ENCODE data around the gene PAFAH2.

DNA sequence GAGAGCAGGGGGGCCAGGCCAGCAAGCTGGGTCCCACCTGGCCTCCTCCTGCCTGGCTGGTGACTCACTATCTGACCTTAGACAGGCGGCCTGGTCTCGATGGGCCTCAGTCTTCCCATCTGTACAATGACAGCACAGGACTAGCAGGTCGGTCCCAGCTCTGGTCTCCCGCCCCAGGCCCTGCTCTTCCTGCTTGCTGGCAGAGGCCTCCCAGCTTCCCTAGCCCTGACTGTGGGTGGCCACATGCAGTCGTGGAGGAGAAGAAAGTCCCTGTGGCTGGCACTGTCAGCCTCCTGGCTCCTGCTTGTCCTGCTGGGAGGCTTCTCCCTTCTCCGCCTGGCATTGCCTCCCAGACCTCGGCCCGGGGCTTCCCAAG is 24.5 kb upstream of the PAFAH2 start:
- TF ChIP-seq, protein P1, sequence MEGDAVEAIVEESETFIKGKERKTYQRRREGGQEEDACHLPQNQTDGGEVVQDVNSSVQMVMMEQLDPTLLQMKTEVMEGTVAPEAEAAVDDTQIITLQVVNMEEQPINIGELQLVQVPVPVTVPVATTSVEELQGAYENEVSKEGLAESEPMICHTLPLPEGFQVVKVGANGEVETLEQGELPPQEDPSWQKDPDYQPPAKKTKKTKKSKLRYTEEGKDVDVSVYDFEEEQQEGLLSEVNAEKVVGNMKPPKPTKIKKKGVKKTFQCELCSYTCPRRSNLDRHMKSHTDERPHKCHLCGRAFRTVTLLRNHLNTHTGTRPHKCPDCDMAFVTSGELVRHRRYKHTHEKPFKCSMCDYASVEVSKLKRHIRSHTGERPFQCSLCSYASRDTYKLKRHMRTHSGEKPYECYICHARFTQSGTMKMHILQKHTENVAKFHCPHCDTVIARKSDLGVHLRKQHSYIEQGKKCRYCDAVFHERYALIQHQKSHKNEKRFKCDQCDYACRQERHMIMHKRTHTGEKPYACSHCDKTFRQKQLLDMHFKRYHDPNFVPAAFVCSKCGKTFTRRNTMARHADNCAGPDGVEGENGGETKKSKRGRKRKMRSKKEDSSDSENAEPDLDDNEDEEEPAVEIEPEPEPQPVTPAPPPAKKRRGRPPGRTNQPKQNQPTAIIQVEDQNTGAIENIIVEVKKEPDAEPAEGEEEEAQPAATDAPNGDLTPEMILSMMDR (IDR thresholded peaks at IDR 0.05), result no peak
- TF ChIP-seq POLR2AphosphoS5 (IDR thresholded peaks at IDR 0.05; ENCODE audit: low read depth, low read length) (no peak), SIN3A (IDR thresholded peaks at IDR 0.05; ENCODE audit: borderline replicate concordance, insufficient read depth, low read depth, low read length) (no peak)
- TF ChIP-seq, protein P2, sequence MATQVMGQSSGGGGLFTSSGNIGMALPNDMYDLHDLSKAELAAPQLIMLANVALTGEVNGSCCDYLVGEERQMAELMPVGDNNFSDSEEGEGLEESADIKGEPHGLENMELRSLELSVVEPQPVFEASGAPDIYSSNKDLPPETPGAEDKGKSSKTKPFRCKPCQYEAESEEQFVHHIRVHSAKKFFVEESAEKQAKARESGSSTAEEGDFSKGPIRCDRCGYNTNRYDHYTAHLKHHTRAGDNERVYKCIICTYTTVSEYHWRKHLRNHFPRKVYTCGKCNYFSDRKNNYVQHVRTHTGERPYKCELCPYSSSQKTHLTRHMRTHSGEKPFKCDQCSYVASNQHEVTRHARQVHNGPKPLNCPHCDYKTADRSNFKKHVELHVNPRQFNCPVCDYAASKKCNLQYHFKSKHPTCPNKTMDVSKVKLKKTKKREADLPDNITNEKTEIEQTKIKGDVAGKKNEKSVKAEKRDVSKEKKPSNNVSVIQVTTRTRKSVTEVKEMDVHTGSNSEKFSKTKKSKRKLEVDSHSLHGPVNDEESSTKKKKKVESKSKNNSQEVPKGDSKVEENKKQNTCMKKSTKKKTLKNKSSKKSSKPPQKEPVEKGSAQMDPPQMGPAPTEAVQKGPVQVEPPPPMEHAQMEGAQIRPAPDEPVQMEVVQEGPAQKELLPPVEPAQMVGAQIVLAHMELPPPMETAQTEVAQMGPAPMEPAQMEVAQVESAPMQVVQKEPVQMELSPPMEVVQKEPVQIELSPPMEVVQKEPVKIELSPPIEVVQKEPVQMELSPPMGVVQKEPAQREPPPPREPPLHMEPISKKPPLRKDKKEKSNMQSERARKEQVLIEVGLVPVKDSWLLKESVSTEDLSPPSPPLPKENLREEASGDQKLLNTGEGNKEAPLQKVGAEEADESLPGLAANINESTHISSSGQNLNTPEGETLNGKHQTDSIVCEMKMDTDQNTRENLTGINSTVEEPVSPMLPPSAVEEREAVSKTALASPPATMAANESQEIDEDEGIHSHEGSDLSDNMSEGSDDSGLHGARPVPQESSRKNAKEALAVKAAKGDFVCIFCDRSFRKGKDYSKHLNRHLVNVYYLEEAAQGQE (IDR thresholded peaks at IDR 0.05; ENCODE audit: insufficient read depth in 1 of 2, low read depth in 2 of 2, low read length in 1 of 2), result no peak

Data from Panc1 (cell line).